ENCODE measurements around the gene ZFYVE16.

GRCh38 chr5:80435476-80435875 is 27.6 kb downstream of the ZFYVE16 start:
- TF ChIP-seq CTCF (IDR thresholded peaks at IDR 0.05) (no peak), POLR2A (IDR thresholded peaks at IDR 0.05) (no peak)

All from uterus (tissue), 2 donors.